NB4 (cell line): ENCODE measurements around the gene TMEM151A.

Experiments used
- POLR2A ChIP-seq: IDR thresholded peaks from 2 replicates; pipeline ENCODE4 v1.6.1; 2011; ENCODE audit warnings: mild to moderate bottlenecking; ENCODE audit not compliant: insufficient read length; ENCODE audit errors: extremely low read depth
- TF ChIP-seq, protein P1 (sequence below): IDR thresholded peaks from one replicate; pipeline ENCODE4 v1.5.1; 2012; ENCODE audit warnings: low read depth, low read length
- TF ChIP-seq, protein P2 (sequence below): IDR thresholded peaks from 2 replicates; pipeline ENCODE4 v1.6.1; 2011; ENCODE audit warnings: low read depth, low read length

DNA sequence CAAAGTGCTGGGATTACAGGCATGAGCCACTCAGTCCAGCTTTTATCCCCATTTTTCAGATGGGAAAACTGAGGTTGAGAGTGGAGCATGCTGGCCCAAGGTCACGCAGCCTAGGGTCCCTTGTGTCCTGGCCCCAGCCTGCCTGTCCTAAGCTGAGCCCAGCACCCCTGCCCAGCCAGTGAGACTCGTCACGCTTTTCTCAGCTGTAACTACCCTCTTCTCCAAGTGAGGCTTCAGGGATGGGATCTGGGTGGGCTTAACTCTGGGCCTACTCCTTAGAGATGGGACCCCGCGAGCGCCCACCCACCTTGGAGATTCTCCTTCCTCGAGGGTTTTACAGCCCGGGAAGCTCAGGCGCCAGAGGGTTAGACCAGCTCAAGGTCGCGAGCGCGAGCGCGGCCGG is 390 bp upstream of the TMEM151A start:
- no peak for TF ChIP-seq POLR2A
- TF ChIP-seq, protein P1, sequence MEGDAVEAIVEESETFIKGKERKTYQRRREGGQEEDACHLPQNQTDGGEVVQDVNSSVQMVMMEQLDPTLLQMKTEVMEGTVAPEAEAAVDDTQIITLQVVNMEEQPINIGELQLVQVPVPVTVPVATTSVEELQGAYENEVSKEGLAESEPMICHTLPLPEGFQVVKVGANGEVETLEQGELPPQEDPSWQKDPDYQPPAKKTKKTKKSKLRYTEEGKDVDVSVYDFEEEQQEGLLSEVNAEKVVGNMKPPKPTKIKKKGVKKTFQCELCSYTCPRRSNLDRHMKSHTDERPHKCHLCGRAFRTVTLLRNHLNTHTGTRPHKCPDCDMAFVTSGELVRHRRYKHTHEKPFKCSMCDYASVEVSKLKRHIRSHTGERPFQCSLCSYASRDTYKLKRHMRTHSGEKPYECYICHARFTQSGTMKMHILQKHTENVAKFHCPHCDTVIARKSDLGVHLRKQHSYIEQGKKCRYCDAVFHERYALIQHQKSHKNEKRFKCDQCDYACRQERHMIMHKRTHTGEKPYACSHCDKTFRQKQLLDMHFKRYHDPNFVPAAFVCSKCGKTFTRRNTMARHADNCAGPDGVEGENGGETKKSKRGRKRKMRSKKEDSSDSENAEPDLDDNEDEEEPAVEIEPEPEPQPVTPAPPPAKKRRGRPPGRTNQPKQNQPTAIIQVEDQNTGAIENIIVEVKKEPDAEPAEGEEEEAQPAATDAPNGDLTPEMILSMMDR, result no peak
- TF ChIP-seq, protein P2, sequence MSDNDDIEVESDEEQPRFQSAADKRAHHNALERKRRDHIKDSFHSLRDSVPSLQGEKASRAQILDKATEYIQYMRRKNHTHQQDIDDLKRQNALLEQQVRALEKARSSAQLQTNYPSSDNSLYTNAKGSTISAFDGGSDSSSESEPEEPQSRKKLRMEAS, result no peak
